Smooth muscle cell (in vitro differentiated cells): ENCODE results near the gene SLC26A8. TPM values are rescaled to one million over a fixed set of nuclear protein-coding genes. Genes with fewer than 3 reads are reported as not detected.
"Not testable (repeated sequence)": the region's sequence is repeated elsewhere in the genome, so short reads cannot be mapped to it uniquely, and the experiment has no call there.

Experiments
- DNase-seq: peaks from one replicate; lab custom pipeline; 2025; ENCODE audit not compliant: unreplicated experiment; lab: John Stamatoyannopoulos, UW
- H2AFZ ChIP-seq: fragments of 200-600 bp; sonication (generic); 2 replicates; pipeline ENCODE4 v1.6.0; 2016; ENCODE audit warnings: antibody characterized with exemption, low read depth, mild to moderate bottlenecking
- H3F3A ChIP-seq: fragments of 200-600 bp; sonication (generic); 2 replicates; pipeline ENCODE4 v1.6.0; 2017; ENCODE audit warnings: antibody characterized with exemption, low read depth
- H3K27ac ChIP-seq: fragments of 200-600 bp; sonication (generic); 2 replicates; pipeline ENCODE4 v1.5.1; 2016; ENCODE audit warnings: low read depth, mild to moderate bottlenecking
- H3K27me3 ChIP-seq: fragments of 200-600 bp; sonication (generic); 2 replicates; pipeline ENCODE4 v1.6.1; 2016; ENCODE audit warnings: low read depth, mild to moderate bottlenecking
- H3K36me3 ChIP-seq: fragments of 200-600 bp; sonication (generic); 2 replicates; pipeline ENCODE4 v1.5.1; 2016; ENCODE audit warnings: low read depth
- H3K4me1 ChIP-seq: fragments of 200-600 bp; sonication (generic); 2 replicates; pipeline ENCODE4 v1.5.1; 2016; ENCODE audit warnings: low read depth
- H3K4me2 ChIP-seq: fragments of 200-600 bp; sonication (generic); 2 replicates; pipeline ENCODE4 v1.6.0; 2016; ENCODE audit warnings: mild to moderate bottlenecking
- H3K4me3 ChIP-seq: fragments of 200-600 bp; sonication (generic); 2 replicates; pipeline ENCODE4 v1.5.1; 2016; ENCODE audit warnings: mild to moderate bottlenecking
- H3K79me2 ChIP-seq: fragments of 200-600 bp; sonication (generic); 2 replicates; pipeline ENCODE4 v1.6.0; 2016; ENCODE audit warnings: low read depth, mild to moderate bottlenecking
- H3K9ac ChIP-seq: fragments of 200-600 bp; sonication (generic); 2 replicates; pipeline ENCODE4 v1.6.0; 2016; ENCODE audit warnings: low read depth
- H3K9me3 ChIP-seq: fragments of 200-600 bp; sonication (generic); replicated peaks from 2 replicates; pipeline ENCODE4 v1.5.1; 2016; ENCODE audit warnings: low read depth
- H4K20me1 ChIP-seq: fragments of 200-600 bp; sonication (generic); 2 replicates; pipeline ENCODE4 v1.6.0; 2016; ENCODE audit warnings: low read depth
- WGBS: methylation state at CpG from one replicate; pipeline ENCODE4 v1.1.7; 2016; ENCODE audit warnings: low lambda C conversion rate; 5-methylcytosine and 5-hydroxymethylcytosine counted together
- polyA plus RNA-seq: library from polyadenylated mRNA; unstranded; fragments of >200 nt; fragmentation: Nextera tagmentation; extraction: Ambion mirVana; gene quantifications from 2 replicates; pipeline ENCODE4 v1.2.1, GENCODE V29; 2016
- total RNA-seq: library from RNA; depleted of rRNA; stranded (reverse); fragments of >200 nt; gene quantifications from 2 replicates; pipeline ENCODE4 v1.2.3, GENCODE V29; 2014
- TF ChIP-seq, protein P1 (sequence below): fragments of 200-600 bp; sonication (generic); IDR thresholded peaks from 2 replicates; pipeline ENCODE4 v1.5.1; 2017; ENCODE audit warnings: borderline replicate concordance, mild to moderate bottlenecking, antibody characterized with exemption; ENCODE audit not compliant: insufficient read depth, poor library complexity, severe bottlenecking

SLC26A8 gene
- total and polyA plus RNA-seq, 2 experiments from 2014 or later = 0.09 TPM; not detected in 1

GRCh38 chr6:36015666-36016065 lies 8.8 kb downstream of the SLC26A8 start:
- Histone ChIP-seq H3K27me3 (no peaks in the 10 kb centered on the region), H4K20me1 (no peaks in the 10 kb centered on the region), H3K9me3 (no peaks in the 10 kb centered on the region), H3K4me3 (no peak overlapping the region), H2AFZ (no peak overlapping the region), H3K36me3 (no peaks in the 10 kb centered on the region), H3K27ac (no peak overlapping the region), H3K4me2 (no peak overlapping the region), H3F3A (no peaks in the 10 kb centered on the region), H3K79me2 (no peaks in the 10 kb centered on the region), H3K4me1 (no peaks in the 10 kb centered on the region), H3K9ac (no peak overlapping the region)
- TF ChIP-seq, protein P1, sequence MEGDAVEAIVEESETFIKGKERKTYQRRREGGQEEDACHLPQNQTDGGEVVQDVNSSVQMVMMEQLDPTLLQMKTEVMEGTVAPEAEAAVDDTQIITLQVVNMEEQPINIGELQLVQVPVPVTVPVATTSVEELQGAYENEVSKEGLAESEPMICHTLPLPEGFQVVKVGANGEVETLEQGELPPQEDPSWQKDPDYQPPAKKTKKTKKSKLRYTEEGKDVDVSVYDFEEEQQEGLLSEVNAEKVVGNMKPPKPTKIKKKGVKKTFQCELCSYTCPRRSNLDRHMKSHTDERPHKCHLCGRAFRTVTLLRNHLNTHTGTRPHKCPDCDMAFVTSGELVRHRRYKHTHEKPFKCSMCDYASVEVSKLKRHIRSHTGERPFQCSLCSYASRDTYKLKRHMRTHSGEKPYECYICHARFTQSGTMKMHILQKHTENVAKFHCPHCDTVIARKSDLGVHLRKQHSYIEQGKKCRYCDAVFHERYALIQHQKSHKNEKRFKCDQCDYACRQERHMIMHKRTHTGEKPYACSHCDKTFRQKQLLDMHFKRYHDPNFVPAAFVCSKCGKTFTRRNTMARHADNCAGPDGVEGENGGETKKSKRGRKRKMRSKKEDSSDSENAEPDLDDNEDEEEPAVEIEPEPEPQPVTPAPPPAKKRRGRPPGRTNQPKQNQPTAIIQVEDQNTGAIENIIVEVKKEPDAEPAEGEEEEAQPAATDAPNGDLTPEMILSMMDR = no peak
- no peak for DNase-seq
- 97% methylated on average over 4 of the region's 4 CpGs for WGBS

- H3K9ac ChIP-seq = no peak overlapping the region
- H3K27ac ChIP-seq = no peak overlapping the region
- H3F3A ChIP-seq = no peaks in the 10 kb centered on the region
- no peaks in the 10 kb centered on the region for H3K4me1 ChIP-seq
- TF ChIP-seq, protein P1 = no peak
- H3K4me3 ChIP-seq = no peak overlapping the region
- no peaks in the 10 kb centered on the region for H3K36me3 ChIP-seq
- no peak for DNase-seq
- WGBS = 80% methylated on average over 1 of the region's 1 CpG
- H4K20me1 ChIP-seq = no peaks in the 10 kb centered on the region
- H2AFZ ChIP-seq = no peak overlapping the region
- no peaks in the 10 kb centered on the region for H3K9me3 ChIP-seq
- H3K79me2 ChIP-seq = no peaks in the 10 kb centered on the region
- no peak overlapping the region for H3K4me2 ChIP-seq
- no peaks in the 10 kb centered on the region for H3K27me3 ChIP-seq
These were observed 24.0 kb downstream of the SLC26A8 start for GRCh38 chr6:36000451-36000850.

GRCh38 chr6:35993150-35993549 lies 31.3 kb downstream of the SLC26A8 start:
- Histone ChIP-seq H3K79me2 (no peaks in the 10 kb centered on the region), H3K9ac (no peak overlapping the region), H3F3A (no peaks in the 10 kb centered on the region), H4K20me1 (no peaks in the 10 kb centered on the region), H3K4me1 (no peaks in the 10 kb centered on the region), H3K4me3 (no peak overlapping the region), H3K4me2 (no peak overlapping the region), H2AFZ (no peak overlapping the region), H3K27ac (no peak overlapping the region), H3K36me3 (no peaks in the 10 kb centered on the region), H3K9me3 (no peaks in the 10 kb centered on the region), H3K27me3 (no peaks in the 10 kb centered on the region)
- WGBS = 88% methylated on average over 3 of the region's 3 CpGs
- DNase-seq = no peak
- TF ChIP-seq, protein P1 = no peak

- H3F3A ChIP-seq, H3K79me2 ChIP-seq, H3K27me3 ChIP-seq, H3K9me3 ChIP-seq, H2AFZ ChIP-seq, DNase-seq, H3K4me1 ChIP-seq, H3K36me3 ChIP-seq, H3K27ac ChIP-seq, H3K4me3 ChIP-seq, H3K4me2 ChIP-seq, H4K20me1 ChIP-seq, H3K9ac ChIP-seq: not testable (repeated sequence)
- 85% methylated on average over 9 of the region's 9 CpGs for WGBS
These were observed 36.4 kb downstream of the SLC26A8 start for GRCh38 chr6:35988047-35988446.
